Subcutaneous abdominal adipose tissue (tissue), 5 donors: ENCODE measurements around the gene SLC7A7.
A peak's percentile ranks its signal among the peaks of the same experiment; 100 is the strongest.

Experiments used
- H3K27ac ChIP-seq: one replicate; pipeline ENCODE4 v1.7.0; 2013; ENCODE audit warnings: low read depth, mild to moderate bottlenecking, inconsistent platforms, low read length, moderate library complexity
- H3K27me3 ChIP-seq, 5 donors: one replicate each; pipeline ENCODE4 v1.7.0; 2013; ENCODE audit warnings: low read length in 5 of 5, inconsistent platforms in 1 of 5; ENCODE audit not compliant: control insufficient read depth in 5 of 5, insufficient read depth in 4 of 5
- H3K36me3 ChIP-seq, 5 donors: one replicate each; pipeline ENCODE4 v1.7.0; 2013; ENCODE audit warnings: low read length in 5 of 5; ENCODE audit not compliant: control insufficient read depth in 5 of 5, insufficient read depth in 5 of 5
- H3K4me1 ChIP-seq, 5 donors: one replicate each; pipeline ENCODE4 v1.7.0; 2013; ENCODE audit warnings: low read length in 5 of 5, mild to moderate bottlenecking in 3 of 5, moderate library complexity in 1 of 5; ENCODE audit not compliant: control insufficient read depth in 5 of 5, insufficient read depth in 5 of 5
- H3K4me3 ChIP-seq, 5 donors: one replicate each; pipeline ENCODE4 v1.7.0; 2013; ENCODE audit warnings: low read length in 5 of 5, low read depth in 1 of 5
- H3K9ac ChIP-seq, 5 donors: one replicate each; pipeline ENCODE4 v1.7.0; 2013; ENCODE audit warnings: low read length in 5 of 5, mild to moderate bottlenecking in 4 of 5, moderate library complexity in 3 of 5
- H3K9me3 ChIP-seq, 5 donors: one replicate each; pipeline ENCODE4 v1.7.0; 2013; ENCODE audit warnings: low read length in 5 of 5; ENCODE audit not compliant: control insufficient read depth in 5 of 5
- donor health status: healthy.
- donor health status: healthy.
- donor health status: healthy.
- donor health status: healthy.
- donor health status: healthy.

Gene SLC7A7

DNA sequence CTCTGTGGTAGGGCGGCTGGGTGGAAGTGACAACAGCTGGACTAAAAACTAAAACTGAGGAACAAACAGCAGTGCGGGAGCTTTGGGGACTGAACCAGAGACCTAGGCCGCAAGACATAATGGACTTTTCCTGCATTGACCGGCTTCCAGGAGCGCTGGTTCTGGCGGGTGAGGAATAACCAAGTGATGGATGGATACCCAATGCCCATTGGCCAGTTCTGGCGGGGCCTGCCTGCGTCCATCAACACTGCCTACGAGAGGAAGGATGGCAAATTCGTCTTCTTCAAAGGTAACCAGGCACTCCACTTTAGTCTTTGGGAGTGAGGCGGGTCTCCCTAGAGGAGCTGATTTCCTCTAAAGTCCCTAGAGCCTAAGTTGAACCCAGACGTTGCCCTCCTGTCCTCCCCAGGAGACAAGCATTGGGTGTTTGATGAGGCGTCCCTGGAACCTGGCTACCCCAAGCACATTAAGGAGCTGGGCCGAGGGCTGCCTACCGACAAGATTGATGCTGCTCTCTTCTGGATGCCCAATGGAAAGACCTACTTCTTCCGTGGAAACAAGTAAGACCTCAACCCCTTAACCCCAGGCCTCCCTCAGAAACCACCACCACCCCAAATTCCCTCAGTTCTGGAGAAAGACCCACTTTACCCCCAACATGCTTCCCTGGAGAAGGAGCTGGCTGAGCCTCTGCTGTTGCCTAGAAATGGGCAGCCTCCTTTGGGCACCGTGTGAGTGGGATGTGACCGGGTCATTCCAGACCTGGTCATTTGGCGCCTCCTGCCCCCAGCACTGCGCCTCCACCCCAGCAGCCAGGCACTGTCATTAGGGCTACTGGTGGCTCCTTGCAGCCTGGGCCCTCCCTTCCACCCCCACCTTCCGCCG, 29.2 kb upstream of the SLC7A7 start:
- H3K4me3 ChIP-seq = no peak overlapping the region
- no peaks in the 10 kb centered on the region for H3K27me3 ChIP-seq
- H3K9me3 ChIP-seq = no peaks in the 10 kb centered on the region
- peaks cover 15 to 62% (median 56%) of the 10 kb centered on the region in 5 donors for H3K4me1 ChIP-seq
- H3K9ac ChIP-seq = no peak overlapping the region
- H3K36me3 ChIP-seq = peaks cover 0 to 66% (median 60%) of the 10 kb centered on the region in 5 donors
- no peak overlapping the region for H3K27ac ChIP-seq

DNA sequence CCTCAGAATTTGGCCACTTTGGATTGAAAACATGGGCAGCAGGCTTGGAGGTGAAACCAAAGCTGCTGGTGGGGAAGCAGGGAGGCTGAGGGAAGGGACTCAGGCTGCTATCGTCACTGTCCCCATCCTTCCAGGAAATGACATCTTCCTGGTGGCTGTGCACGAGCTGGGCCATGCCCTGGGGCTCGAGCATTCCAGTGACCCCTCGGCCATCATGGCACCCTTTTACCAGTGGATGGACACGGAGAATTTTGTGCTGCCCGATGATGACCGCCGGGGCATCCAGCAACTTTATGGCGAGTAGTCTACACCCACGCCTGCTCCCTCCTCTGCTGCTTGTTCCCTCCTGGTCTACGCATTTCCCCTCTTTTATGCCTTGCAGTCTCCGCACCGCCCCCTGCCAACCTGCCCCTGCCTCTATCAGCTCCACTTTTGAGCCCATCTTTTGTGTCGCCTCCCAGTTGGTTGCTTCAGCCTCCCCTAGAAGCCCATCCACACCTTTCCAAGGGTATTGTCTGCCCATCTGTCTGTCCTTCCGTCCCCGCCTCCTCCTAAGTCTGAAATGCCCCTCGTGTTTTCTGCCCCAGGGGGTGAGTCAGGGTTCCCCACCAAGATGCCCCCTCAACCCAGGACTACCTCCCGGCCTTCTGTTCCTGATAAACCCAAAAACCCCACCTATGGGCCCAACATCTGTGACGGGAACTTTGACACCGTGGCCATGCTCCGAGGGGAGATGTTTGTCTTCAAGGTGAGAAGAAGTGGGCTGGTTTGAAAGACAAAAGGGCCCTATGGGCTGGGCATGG, 28.1 kb upstream of the SLC7A7 start:
- H3K27me3 ChIP-seq = no peaks in the 10 kb centered on the region
- H3K36me3 ChIP-seq = peaks cover 0 to 71% (median 60%) of the 10 kb centered on the region in 5 donors
- H3K4me3 ChIP-seq = no peak overlapping the region
- H3K27ac ChIP-seq = no peak overlapping the region
- no peaks in the 10 kb centered on the region for H3K9me3 ChIP-seq
- no peak overlapping the region for H3K9ac ChIP-seq
- H3K4me1 ChIP-seq = peaks cover 9 to 62% (median 56%) of the 10 kb centered on the region in 5 donors

DNA sequence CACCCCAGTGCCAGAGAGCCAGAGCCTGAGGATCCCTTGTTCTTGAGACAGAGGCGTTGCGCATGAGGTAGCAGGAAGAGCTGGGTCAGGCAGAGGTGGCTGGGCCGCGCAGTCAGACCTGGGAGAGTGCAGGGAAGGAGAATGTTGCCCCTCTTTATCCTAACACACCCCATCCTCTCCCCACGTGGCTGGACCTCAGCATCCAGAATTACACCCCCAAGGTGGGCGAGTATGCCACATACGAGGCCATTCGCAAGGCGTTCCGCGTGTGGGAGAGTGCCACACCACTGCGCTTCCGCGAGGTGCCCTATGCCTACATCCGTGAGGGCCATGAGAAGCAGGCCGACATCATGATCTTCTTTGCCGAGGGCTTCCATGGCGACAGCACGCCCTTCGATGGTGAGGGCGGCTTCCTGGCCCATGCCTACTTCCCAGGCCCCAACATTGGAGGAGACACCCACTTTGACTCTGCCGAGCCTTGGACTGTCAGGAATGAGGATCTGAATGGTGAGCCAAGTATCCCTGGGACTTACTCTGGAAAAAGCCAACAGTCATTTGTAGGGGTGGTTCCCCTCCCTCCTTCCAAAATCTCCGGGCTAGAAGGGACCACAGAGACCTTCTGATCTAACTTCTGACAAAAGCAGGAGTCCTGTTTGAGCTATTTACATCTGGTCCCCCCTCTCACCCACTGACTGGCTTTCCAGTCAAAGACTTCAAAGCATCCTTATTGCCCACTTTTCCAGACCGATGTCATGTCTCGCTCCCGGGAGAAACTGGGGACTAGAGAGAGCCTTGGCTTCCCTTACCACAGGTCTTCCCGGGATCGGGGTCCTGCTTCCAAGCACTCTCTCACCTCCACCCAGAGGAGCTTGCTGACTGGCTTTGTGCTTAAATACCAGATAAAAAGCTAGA, 27.2 kb upstream of the SLC7A7 start:
- Histone ChIP-seq H3K9ac (no peak overlapping the region), H3K36me3 (peaks cover 0 to 71% (median 60%) of the 10 kb centered on the region in 5 donors), H3K9me3 (no peaks in the 10 kb centered on the region), H3K4me1 (peaks cover 4 to 61% (median 56%) of the 10 kb centered on the region in 5 donors), H3K4me3 (no peak overlapping the region), H3K27ac (no peak overlapping the region), H3K27me3 (no peaks in the 10 kb centered on the region)

DNA sequence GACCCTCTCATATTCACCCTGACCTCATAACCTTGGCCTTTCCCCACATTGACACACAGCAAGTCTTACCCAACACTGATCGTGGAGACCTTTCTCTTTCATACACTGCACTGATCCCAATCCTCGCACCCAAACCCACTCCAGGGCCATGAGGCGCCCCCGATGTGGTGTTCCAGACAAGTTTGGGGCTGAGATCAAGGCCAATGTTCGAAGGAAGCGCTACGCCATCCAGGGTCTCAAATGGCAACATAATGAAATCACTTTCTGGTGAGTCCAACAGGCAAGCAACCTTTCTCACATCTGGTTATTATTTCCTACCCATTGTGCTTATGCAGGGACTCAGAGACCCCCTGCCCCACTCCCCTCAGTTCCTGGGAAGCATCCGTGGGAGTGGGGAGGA, 26.5 kb upstream of the SLC7A7 start:
- Histone ChIP-seq H3K4me3 (no peak overlapping the region), H3K27me3 (no peaks in the 10 kb centered on the region), H3K27ac (no peak overlapping the region), H3K4me1 (peaks cover 4 to 58% (median 57%) of the 10 kb centered on the region in 5 donors), H3K9ac (no peak overlapping the region), H3K36me3 (peaks cover 0 to 67% (median 57%) of the 10 kb centered on the region in 5 donors), H3K9me3 (no peaks in the 10 kb centered on the region)

DNA sequence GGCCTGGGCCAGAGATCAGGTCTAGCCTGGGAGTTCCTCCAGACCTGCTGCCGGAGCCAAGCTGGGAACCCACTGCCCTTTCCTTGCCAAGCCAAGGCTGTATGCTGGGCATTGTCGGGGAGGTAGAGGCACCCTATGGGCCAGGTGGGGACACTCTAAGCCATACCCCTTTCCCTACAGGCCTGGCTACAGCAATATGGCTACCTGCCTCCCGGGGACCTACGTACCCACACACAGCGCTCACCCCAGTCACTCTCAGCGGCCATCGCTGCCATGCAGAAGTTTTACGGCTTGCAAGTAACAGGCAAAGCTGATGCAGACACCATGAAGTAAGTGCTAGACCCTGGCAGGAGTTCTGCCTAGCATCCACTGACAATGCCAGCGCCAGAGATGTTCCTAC, 26.1 kb upstream of the SLC7A7 start:
- H3K9ac ChIP-seq = peak overlapping the region in 1 of 5 donors; percentile 41
- H3K4me1 ChIP-seq = peaks cover 4 to 58% (median 55%) of the 10 kb centered on the region in 5 donors
- H3K27me3 ChIP-seq = no peaks in the 10 kb centered on the region
- no peak overlapping the region for H3K27ac ChIP-seq
- peaks cover 0 to 63% (median 54%) of the 10 kb centered on the region in 5 donors for H3K36me3 ChIP-seq
- H3K9me3 ChIP-seq = no peaks in the 10 kb centered on the region
- H3K4me3 ChIP-seq = no peak overlapping the region

DNA sequence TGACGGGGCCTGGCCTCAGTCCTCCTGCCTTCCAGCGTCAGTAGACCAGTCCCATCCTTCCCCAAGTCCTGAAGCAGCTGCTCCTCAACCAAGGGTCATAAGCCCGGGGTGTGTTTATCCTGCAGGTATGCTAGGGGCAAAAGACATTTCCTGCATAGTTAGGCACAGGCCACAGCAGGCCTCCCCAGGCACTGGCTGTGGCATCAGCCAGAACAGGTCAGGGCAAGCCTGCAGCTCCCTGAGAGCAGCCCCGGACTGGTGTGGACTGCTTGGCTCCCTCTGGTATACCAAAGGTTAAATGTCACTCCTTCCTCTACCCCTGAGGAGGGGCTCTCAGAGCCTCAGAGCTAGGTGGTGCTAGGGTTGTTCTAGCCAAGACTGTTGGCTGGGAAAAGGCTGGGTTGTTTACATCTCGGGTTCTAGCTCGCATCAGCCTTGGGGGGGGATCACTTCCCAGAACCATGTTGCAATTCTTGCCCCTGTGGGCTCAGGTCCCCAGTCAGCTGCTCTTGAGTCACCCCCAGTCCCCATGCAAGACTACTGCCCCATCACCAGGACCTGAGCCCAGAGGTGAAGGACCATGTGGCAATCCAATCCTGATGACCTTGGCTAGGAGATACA, 24.0 kb upstream of the SLC7A7 start:
- Histone ChIP-seq H3K9ac (peak overlapping the region; percentile 17 to 96 (median 60)), H3K9me3 (no peaks in the 10 kb centered on the region), H3K4me1 (peaks cover 4 to 52% (median 49%) of the 10 kb centered on the region in 5 donors), H3K4me3 (peak overlapping the region; percentile 49 to 94 (median 89)), H3K36me3 (peaks cover 0 to 48% (median 36%) of the 10 kb centered on the region in 5 donors), H3K27ac (peak overlapping the region; percentile 96), H3K27me3 (no peaks in the 10 kb centered on the region)

DNA sequence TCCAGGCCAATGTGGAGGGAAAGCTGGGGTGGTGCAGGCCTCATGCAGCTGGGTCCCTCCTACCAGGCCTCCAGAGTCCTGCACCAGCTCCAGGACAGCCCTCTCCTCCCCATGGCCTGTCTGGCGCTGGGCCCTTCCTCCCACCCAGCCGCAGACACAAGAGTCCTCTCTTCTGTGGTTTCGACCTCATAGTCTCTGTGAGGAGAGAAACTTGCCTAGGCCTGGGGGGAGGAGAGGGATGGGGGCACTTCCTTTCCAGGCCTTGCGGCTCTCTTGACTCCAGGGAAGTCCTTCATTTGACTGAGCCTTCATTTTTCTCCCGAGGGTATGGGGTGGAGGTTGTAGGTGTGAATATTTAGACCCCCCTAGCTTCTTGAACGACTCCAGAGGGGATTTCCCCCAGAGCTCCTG, 23.4 kb upstream of the SLC7A7 start:
- H3K9me3 ChIP-seq = no peaks in the 10 kb centered on the region
- peaks cover 4 to 48% (median 37%) of the 10 kb centered on the region in 5 donors for H3K36me3 ChIP-seq
- H3K27ac ChIP-seq = peak overlapping the region; percentile 96
- H3K9ac ChIP-seq = peak overlapping the region; percentile 40 to 96 (median 95)
- peaks cover 4 to 52% (median 49%) of the 10 kb centered on the region in 5 donors for H3K4me1 ChIP-seq
- H3K27me3 ChIP-seq = no peaks in the 10 kb centered on the region
- H3K4me3 ChIP-seq = peak overlapping the region; percentile 87 to 94 (median 89)

DNA sequence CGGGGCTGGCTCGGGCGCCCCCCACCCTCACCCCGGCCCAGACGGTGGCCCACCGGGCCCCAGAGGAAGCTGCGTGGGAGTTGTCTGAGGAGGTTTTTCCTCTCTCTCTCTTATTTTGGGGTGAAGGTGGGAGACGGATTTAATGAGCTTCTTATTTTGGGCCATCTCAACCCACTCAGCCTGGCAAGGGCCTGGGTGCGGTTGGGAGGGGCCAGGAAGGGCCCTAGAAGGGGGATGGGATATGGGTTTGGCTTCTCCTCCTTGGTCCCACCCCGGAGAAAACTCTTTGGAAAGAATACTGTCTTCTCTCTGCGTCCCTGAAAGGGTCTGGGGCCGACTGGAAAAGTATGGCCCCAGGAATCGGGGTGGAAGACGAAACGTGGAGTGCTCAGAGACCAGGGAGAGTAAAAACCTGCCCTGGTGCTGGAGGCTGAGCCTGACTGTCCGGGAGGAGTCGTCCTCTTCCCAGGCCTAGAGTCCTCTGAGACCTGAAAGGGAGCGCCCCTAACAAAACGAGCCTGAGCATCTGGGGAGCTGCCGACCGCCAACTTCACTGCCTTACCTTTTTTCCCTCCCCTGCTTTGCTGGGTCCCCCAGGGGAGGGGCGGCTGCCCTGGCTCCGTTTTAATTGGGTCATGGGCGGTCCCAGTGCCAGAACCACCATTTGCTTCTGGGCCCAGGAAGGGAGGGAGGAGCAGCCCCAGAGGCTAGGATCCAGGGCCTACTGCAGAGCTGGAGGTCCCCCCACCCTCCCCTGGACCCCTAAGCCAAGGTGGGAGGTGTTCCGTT, 22.7 kb upstream of the SLC7A7 start:
- Histone ChIP-seq H3K4me3 (peak overlapping the region; percentile 87 to 94 (median 89)), H3K27ac (peak overlapping the region; percentile 96), H3K4me1 (peaks cover 4 to 52% (median 49%) of the 10 kb centered on the region in 5 donors), H3K9me3 (no peaks in the 10 kb centered on the region), H3K36me3 (peaks cover 6 to 47% (median 33%) of the 10 kb centered on the region in 5 donors), H3K9ac (peak overlapping the region; percentile 40 to 96 (median 95)), H3K27me3 (no peaks in the 10 kb centered on the region)
